ENCODE measurements around the gene RASGRP2. TPM values are rescaled to one million over a fixed set of nuclear protein-coding genes. Genes with fewer than 3 reads are reported as not detected.
A peak's percentile ranks its signal among the peaks of the same experiment; 100 is the strongest.

The RASGRP2 gene
- total RNA-seq, 1 donor from 2014 or later: 4.2 TPM

DNA sequence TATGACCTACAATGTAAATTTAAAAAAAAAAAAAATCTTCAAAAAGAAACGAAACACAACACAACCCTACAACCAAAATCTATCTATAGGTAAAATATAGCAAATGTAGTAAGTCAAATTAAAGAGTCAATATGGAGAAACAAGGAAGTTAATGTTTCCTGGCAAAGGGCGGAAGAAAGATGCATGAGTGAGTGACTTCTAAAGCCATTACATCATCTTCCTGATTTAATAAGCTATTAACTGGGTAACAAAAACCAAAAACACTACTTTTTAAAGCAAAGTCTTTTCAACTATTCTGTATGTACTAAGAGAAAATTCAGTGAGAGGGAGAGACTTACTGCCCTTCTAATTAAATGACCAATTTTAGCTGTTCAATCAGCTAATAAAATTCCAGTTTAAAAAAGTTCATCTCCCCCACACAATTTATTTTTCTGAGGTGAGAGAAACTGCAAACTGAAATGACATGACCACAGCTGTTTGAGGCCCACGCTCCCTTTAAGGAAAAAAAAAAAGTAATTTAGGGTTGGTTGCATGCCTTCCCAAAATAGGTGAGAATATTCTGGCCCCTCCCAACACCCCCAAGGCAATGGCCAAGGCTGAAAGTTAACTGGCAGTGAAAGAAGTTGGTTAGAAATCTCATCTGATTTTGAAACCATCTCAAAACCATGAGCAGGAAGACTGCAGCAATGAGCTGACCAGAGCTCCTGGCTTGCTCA is 28.5 kb upstream of the RASGRP2 start:
- no peak for ATAC-seq

DNA sequence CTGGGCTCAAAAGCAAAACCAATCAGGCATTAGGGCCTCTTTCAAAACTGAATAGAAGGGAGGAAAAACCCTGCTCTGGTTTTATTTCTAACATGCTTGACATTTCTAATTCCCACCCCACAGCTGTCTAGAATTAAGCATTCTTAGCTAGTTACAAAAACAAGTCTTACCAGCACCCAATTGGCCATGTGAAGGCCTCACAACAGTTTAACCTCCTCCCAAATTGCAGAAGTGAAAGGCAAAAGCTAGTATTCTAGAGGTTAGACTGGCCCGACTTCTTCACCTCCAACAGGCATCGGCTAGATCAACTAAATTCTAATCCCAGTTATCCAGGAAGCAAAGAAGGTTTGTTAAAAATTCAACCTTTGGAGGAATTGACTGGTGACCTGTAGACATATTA is 27.9 kb upstream of the RASGRP2 start:
- no peak for DNase-seq (ENCODE audit: low spot score)
- no peak for ATAC-seq

More for the DNA sequence above, 28.5 kb upstream of the RASGRP2 start:
- DNase-seq (ENCODE audit: low spot score): no peak

DNA sequence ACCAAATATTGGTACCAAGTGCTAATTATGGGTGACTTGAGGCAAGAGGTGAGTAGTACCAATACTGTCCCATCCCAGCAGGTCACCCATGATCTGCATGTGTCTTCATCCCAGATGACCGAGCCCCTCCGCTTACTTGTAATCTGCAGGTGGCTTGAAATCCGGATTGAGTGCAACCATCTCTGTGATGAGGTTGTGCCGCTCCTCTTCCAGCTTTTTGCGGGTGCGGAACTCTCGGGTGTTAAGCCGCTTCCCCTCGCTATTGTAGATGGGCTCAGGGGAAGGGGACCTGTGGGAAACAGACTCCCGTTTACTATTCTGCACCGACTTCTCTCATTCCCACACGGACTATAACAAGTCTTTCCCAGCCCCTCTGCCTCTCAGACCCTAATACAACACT is 26.2 kb upstream of the RASGRP2 start:
- no peak for DNase-seq (ENCODE audit: low spot score)
- no peak for ATAC-seq

DNA sequence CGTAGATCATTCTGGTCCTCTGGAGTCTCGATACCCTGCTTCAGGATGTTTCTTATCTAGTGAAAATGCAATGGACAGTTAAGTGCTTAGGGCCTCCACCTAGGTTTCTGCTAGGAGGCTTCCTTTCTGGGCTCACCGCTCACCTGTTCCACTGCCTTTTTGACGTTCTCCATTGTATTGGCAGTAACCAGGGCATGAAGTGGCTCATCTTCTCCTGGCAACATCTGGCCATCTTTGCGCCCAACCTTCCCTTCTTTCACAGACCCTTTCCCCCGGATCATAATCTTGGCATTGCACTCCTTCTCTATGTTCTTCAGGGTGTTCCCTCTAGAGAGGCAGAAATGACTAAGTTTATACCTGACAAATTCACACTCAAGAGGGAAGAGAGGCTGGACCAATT is 25.3 kb upstream of the RASGRP2 start:
- no peak for DNase-seq (ENCODE audit: low spot score)

DNA sequence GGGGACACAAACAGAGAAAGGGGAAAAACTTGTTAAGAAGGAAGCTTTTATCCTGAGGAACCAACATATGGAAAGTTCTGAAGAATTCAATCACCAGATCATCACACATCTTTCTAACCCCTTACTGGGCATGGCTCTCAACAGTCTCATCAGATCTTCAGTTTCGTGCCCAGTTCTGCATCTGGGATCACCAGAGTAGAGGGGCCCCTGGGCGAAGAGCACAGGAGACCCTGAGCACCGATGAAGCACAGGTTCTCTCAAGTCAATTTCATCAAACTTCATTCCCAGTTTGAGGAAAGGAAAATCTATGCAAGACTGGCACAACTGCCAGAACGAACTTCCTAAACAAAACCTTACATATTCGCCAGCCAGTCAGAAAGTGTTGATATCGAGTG is 24.4 kb upstream of the RASGRP2 start:
- ATAC-seq (no peak), DNase-seq (ENCODE audit: low spot score) (no peak)

More for the DNA sequence above, 25.3 kb upstream of the RASGRP2 start:
- no peak for ATAC-seq

DNA sequence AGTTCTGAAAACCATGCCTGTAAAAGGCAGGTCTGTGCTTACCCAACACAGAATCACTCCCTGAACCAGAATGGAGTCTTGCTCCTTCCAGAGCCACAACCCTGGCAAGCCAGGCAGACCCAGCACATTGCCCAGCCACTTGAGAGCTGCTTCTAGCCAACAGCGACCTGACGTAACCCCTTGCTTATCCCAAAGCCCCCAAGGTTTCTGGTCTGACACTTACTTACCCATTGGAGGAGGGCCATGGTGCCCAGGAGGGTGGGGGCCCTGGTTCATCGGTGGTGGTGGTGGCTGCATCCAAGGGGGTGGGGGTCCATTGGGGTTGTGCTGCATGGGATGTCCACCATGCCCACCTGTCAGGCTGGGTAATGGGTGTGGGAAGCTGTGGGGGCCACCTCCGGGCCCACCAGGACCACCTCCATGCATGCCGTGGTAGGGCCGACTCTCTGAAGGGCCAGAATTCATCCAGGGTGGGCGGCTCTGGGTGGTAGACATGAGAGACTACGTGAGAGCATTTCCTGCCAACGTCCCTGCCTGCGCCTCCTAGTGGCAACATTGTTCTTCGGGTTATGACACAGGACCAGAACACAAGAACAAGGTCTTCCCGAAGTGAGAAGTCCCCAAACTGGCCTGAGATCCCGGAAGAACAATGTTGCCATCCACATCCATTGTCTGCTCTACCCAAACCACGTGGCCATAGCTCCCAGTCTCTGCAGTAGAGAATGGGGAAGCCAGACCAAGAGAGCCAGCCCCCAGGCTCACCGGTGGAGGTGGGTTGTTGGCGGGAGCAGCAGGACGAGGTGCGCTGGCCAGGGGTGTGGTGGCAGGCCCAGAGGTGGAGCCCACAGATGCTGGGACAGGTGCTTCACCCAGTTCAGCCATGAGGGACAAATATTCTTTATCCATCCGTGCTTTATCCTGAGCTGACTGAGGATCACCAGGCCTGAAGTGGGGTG is 23.7 kb upstream of the RASGRP2 start:
- no peak for DNase-seq (ENCODE audit: low spot score)
- peak; percentile 58 for ATAC-seq

DNA sequence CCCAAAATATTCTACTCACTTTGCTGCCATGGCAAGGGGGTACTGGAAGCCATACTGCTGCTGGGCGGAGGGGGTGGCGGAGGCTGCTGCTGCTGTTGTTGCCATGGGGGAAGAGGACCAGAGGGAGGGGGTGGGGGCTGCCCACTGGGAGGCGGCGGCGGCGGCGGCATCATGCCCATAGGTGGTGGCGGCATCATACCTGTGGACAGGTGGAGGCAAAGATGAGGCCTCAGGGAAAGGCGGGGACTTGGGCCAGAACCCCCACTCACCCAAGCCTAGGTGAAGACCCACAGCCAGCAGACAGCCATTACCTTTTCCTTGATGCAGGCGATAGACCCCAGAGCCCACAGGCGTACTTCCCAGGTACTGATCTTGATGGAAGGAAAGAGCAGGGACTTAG is 22.9 kb upstream of the RASGRP2 start:
- no peak for ATAC-seq
- DNase-seq (ENCODE audit: low spot score): no peak

DNA sequence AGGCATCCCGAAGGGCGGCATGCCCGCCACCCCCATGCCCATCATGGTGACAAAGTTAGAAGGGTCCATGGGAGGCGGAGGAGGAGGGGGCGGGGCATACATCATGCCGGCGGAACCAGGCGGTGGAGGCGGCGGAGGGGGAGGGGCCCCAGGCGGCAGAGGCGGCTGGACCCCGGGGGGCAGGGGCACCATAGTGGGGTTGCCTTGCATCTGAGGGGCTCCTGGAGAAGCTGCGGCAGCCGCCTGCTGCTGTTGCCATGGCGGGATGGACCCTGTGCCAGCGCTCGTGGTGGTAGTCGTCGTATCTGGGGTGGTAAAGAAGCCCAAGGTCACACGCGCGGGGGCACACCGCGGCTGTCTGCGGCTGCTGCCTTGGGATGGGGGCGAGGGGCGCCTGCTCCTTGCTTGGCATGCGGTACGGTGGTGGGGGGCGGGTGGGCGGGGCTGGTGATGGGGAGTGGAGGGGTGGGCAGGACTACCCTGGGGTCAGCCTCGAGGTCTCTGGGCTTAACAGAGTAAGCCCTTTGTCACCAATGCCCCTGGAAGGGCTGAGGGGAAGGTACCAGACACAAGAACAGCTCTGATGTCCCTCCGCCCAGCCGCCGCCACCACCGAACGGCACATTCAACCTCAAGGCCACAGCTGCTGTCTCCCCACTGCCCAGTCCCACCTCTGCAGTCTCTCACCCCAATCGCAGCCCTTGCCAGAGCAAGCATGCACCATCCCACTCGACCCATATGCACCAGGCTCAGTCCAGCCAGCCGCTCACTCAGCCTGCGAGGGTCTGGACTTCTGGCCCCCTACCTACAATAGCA is 22.1 kb upstream of the RASGRP2 start:
- ATAC-seq: no peak
- DNase-seq (ENCODE audit: low spot score): no peak

DNA sequence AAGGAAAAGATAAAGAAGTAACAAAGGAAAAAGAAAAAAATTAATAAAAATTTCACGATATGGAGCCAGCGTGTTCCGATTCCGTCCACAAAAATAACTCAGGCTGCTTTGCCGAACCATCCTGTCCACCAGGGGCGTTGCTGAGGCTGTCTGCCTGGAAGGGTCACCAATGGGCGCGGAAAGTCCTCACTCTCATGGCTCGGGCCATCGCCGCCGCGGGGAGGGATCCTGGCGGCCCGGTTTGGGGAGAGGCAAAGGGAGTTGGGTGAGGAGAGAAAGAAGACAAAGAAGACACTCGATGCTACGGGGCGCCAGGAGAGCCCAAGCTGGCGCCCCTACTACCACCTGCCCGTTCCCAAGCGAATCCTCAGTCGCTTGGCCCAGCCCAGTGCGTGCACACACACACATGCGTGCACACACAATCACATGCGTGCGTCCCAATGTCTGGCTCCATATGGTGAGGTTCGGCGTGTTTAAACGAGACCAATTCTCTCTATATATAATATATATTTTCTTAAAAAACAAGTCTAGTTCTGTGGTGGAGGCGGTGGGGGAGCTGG is 21.4 kb upstream of the RASGRP2 start:
- no peak for DNase-seq (ENCODE audit: low spot score)
- ATAC-seq: no peak

DNA sequence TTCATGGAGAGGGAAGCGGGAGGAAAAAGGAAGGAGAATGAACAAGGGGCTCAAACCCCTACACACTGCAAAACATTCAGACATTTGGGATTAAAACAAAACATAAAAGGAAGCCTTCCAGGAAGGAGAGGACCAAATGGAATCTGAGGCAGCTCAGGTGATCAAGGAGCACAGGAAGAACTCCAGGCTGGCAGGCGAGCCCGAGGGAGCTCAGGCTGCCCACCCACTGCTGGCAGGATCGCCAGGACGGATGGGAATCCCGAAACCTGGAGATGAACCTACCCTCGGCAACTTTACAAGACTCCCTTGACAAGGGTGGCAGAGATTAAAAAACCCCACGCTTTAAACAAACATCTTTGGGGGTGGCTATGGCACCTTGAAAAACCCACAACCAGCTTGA is 20.8 kb upstream of the RASGRP2 start:
- ATAC-seq (no peak), DNase-seq (ENCODE audit: low spot score) (no peak)

DNA sequence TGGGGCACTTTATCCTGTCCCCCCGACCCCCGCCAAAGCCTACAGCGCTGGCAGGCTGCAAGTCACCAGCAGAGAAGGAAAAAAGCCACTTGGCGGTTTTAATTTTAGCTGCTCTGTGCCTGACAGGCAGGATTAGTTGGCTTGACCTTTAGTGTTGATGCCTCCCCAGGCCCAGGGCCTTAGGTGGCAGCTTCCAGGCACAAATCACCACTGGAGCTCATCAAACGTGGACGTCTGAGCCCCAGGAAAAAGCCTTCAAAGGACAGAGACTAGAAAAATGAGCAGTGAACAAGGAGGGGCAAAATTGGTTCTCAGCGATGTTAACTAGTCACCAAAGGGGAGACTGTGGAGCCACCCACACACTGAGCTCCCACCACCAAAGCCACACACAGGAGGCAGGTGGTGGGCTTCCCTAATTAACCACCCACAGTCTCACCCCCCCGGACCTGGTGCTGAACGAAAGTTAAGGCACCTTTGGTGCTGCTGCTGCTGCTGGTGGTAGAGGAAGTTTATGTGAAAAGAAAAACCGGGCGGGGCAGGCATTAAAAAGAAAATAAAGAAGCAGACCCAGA is 20.2 kb upstream of the RASGRP2 start:
- no peak for DNase-seq (ENCODE audit: low spot score)
- ATAC-seq: no peak

DNA sequence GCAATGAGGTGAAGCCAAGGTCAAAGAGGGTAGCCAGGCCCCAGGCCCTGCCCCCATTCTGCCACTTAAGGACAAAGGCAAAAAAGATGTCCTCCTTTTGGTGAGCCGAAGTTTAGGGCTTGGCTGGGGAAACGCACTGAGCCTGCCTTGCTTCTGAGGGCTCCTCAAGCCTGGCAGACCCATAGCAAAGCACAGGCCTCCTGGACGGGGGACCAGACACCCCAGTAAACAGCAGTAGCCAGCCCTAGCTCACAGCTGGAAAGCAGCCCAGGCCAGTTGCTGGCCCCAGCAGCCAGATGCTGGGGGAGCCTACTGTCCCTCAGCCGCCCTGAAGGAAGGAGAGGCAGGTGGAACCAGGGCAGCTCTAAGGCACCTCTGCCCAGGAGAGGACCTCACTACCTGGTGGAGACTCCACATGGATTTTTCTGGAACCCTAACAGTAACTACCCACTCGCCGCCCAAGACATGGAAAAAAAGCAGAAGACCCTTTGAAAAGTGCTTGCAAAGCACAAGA is 19.6 kb upstream of the RASGRP2 start:
- DNase-seq (ENCODE audit: low spot score) (no peak), ATAC-seq (no peak)

DNA sequence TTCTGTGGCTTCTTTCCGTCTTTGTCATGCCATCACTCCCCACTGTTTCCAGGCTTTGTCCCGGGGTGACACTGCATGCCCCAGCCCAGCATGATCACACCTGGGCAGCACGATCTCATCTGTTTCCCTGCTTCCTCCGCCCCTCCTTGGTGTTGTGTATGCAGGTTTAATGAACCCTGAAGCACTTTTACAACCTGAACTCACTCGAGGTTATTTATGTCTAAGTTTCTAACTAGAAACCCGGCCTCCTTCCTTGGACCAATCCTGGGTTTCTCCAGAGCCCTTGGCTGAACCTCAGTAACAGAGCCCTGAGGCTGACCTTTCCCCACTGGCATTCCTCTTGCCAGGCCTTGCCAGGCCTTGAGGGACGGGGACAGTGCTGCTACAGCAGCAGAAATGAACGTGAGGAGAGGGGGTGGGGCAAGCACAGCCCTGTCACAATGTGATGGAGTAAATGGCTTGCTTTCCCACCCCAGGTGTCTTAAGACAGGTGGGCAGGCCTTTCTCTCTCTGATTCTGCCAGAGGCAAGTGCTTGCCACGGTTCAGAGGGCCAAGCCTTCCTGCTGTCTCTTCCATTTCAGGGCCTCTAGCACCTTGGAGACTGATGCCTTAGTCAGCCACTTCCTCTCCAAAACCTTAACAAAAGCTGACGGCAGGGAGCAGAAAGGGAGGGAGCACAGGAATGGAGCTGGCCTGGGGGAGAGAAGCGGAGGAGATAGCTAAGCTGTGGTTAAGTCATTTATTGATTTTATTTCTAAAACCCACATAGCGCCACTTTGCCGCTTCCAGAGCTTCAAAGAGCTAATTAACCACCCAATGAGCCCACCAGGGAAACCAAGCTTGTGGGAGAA is 19.0 kb upstream of the RASGRP2 start:
- no peak for ATAC-seq
- DNase-seq (ENCODE audit: low spot score): no peak

DNA sequence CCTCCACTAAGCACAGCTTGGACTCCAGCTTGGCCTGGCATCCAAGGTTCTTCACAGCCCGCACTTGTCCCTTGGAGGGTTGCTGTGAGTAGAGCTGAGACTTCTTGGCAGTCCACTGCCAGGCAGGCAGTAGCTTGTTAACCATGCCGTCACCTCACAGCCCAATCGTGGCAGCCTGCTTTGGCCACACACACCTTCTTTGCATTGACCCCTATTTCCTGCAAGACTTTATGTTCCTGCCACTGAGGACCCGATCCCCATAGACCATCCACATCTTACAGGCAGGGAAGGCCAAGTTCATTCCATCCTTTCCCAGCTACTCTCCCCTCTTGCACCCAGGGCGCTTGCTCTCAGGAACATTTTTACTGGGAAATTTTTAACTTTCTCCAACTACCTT is 18.3 kb upstream of the RASGRP2 start:
- no peak for ATAC-seq
- no peak for DNase-seq (ENCODE audit: low spot score)

DNA sequence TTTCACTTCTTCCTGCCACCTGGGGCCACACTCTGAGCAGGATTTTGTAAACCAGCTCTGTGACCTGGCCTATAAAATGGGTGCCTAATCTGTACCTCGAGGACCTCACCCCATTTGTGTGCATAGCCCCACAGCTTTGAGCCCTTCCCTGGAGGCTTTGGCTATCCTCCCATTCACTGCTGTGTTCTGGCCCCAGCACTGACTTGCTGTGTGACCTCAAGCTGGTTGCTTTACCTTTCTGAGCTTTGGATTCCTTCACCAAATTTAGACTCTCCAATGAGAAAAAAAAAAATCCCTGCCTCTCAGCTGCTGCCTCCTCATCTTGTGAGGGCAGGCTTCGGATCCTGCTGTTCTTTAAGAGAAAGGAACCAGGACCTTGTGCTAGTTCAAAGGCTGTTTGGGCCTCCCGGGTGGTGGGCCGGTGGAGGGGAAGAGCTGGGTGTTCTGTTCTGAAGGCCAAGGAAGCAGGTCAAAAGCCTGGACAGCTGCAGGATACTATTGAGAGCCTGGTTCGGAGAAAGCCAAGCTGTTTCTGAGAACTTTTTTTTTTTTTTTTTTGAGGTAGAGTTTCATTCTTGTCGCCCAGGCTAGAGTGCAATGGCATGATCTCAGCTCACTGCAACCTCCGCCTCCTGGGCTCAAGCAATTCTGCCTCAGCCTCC is 16.9 kb upstream of the RASGRP2 start:
- DNase-seq (ENCODE audit: low spot score) (no peak), ATAC-seq (no peak)

DNA sequence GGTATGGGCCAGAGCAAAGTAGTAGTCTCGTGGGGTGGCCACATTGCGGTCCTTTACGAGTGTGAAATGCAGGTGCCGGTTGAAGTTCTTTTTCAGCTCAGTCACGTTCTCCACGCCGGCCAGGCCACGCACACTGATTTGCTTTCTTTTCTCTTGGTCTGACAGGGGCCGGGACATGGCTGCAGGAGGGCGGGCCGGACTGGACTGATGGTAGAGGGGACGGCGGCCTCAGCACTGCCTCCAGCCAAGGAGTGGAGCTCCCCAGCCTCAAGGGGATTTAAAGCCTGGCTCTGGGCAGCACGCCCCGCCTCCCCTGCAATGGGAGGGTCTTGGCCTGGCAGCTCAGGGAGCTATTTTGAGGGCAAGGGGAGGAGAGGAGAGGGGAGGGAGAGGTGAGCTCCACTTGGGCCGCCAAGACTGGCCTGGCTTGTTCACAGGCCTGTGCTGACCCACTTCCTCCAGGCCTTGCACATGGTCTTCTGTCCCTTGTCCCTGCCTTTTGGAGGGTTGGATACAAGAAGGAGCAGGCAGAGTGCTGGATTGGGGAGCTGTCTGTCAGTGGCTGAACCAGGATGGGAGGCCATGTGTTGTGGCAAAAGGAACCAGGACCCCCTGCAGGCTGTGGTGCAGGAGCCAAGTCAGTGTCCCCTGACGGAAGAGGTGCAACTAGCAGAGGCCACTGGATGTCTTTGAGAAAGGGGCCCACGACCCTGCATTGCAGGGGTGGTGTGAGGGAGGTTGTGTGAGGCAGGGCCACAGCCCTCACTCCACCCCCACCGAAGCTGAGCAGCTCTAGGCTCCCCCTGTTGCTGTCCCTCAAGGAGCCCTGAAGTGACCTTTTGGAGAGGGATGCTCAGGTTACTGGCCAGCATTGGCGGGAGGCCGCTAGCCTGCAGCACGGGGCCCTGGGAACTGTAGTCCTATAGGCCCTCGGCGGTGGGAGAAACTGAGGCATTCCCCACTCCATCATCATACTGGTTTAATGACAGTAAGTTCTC is 16.1 kb upstream of the RASGRP2 start, which contains the start of gene PYGM:
PYGM (minus strand) TSS at position 253 of the 998 bp plus-strand sequence; CDS start at position 177, 76 bp downstream.
- ATAC-seq: peak; percentile 35
- DNase-seq (ENCODE audit: low spot score): no peak

DNA sequence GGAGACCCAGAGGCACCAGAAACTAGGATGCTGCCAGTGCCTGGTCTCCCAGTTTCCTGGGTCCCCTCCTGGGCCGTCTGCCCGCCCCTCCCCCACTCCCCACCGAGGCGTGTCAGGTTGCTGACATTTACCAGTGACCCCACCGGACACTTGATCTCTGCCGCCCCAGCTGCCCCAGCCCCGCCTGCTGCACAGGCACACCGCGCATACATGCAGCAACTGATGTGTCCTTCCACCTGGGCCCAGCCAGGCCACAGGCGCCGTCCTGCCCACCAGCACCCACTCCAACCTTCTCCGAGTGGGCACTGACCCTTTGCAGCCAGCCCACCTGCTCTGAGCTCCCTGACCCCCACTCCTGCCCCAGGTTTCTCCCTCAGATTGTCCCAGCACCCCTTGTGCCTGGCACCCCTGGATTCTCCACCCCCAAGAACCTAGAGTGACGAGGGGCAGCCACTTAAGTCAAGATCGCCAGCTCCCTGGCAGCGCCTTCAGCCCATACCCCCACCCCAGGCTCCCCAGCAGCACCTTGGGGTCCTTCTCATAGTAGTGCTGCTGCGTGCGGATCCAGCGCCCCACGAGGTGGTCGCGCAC is 15.3 kb upstream of the RASGRP2 start:
- DNase-seq (ENCODE audit: low spot score) (no peak), ATAC-seq (no peak)

All from left lobe of liver (tissue), 2 donors.